Ishikawa (cell line): ENCODE results near the gene ACTN1.

ENCODE experiments used
- CEBPB ChIP-seq: IDR thresholded peaks from 2 replicates; pipeline ENCODE4 v1.6.1; 2012
- EP300 ChIP-seq: IDR thresholded peaks from 2 replicates; pipeline ENCODE4 v1.6.1; 2012; ENCODE audit warnings: borderline replicate concordance
- NFIC ChIP-seq: IDR thresholded peaks from 2 replicates; pipeline ENCODE4 v1.6.1; 2012
- TAF1 ChIP-seq: IDR thresholded peaks from 2 replicates; pipeline ENCODE4 v1.6.1; 2012; ENCODE audit warnings: low read depth, mild to moderate bottlenecking
- TCF12 ChIP-seq: IDR thresholded peaks from 2 replicates; pipeline ENCODE4 v1.6.1; 2012; ENCODE audit warnings: low read depth
- TEAD4 ChIP-seq: IDR thresholded peaks from 2 replicates; pipeline ENCODE4 v1.6.1; 2012
- YY1 ChIP-seq: IDR thresholded peaks from 2 replicates; pipeline ENCODE4 v1.6.1; 2012; ENCODE audit warnings: low read depth
- ZBTB7A ChIP-seq: IDR thresholded peaks from 2 replicates; pipeline ENCODE4 v1.6.1; 2012; ENCODE audit warnings: low read depth
- TF ChIP-seq, protein P1 (sequence below): IDR thresholded peaks from 2 replicates; pipeline ENCODE4 v1.6.1; 2012

DNA sequence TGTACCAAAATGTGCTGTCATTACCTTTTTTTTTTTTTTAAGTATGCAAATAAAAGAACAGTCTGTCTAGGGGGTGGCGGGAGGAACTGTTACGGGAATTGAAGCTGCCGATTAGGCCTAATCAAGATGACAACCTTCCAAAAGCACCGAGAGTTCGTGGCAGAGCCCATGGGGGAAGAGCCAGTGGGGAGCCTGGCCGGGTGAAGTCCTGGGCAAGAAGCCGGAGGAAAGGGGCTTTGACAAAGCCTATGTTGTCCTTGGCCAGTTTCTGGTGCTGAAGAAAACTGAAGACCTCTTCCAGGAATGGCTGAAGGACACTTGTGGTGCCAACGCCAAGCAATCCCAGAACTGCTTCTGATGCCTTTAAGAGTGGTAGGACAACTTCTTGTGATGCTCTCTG lies 42.6 kb downstream of the ACTN1 start:
- TF ChIP-seq YY1 (no peak), EP300 (no peak), TAF1 (no peak), CEBPB (no peak), TEAD4 (no peak), NFIC (no peak), TCF12 (no peak), ZBTB7A (no peak)
- TF ChIP-seq, protein P1, sequence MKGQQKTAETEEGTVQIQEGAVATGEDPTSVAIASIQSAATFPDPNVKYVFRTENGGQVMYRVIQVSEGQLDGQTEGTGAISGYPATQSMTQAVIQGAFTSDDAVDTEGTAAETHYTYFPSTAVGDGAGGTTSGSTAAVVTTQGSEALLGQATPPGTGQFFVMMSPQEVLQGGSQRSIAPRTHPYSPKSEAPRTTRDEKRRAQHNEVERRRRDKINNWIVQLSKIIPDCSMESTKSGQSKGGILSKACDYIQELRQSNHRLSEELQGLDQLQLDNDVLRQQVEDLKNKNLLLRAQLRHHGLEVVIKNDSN, result no peak
